HG03378 (cell line): Measurements from ENCODE around the gene MBOAT1.
A peak's percentile ranks its signal among the peaks of the same experiment; 100 is the strongest.
"Not testable (repeated sequence)": the region's sequence is repeated elsewhere in the genome, so short reads cannot be mapped to it uniquely, and the experiment has no call there.

Source experiments
- ATAC-seq: cut with Tn5 transposase; IDR thresholded peaks from one replicate; pipeline ENCODE4 v1.9.1; 2021; ENCODE audit warnings: mild to moderate bottlenecking, moderate library complexity; ENCODE audit not compliant: unreplicated experiment

MBOAT1 gene

DNA sequence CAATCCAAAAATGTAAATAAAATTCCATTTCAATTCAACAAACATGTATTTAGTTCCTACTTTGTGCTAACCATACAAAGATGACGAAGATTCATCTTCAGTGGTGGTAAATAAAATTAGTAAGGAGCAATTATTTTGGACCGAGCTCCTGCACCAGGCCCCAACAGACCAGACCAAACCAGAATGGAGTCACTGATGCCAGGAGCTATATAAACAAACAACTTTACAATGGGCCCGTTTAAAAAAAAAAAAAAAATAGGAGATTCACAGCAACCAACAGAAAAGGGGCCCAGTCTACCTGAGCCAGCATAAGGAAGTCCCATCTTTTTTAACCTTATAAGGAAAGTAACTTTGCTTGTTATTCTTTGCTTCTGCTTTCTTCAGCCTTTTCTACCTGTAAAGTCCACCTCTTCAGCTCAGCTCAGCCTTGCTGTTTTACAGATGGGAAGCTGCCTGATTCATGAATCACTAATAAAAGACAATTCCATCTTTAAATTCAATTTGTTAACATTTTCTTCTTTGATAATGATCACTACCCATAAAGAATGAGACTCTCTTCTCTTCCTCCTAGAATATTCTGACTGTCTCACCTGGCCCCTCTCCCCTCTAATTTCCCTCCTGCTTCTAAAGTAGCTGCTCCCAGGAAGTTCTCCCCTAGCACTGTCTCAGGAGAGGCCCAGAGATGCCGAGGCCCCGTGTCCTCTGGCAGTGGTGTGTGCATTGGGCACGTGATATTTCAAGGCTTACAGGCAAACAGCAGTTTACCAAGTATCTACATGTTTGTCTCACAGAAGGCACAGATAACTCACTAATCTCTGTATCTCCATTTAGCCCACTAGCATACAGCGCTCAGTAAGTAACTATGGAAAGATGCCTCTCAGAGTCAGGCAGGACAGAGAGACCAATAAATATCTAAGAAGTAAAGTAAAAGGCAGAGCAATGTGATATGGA, 8.4 kb downstream of the MBOAT1 start:
- ATAC-seq: no peak

- ATAC-seq: no peak
Measured at GRCh38 chr6:20202699-20203302, 9.5 kb downstream of the MBOAT1 start.

DNA sequence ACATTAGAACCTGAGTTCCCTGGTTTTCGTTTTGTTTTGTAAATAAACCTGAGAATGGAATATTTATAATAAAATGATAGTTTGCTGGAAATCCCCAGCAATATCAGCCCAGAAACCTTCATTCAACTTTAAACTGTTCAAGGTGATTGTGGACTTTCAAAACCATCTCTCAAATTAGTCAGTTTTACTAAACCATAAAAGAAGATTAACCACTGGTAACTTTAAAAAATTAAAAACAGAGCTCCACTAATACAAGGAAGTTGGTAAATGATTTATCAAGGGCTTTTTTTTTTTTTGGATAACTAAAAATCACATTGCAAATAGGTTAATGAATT, 10.0 kb downstream of the MBOAT1 start:
- peak; percentile 40 for ATAC-seq

DNA sequence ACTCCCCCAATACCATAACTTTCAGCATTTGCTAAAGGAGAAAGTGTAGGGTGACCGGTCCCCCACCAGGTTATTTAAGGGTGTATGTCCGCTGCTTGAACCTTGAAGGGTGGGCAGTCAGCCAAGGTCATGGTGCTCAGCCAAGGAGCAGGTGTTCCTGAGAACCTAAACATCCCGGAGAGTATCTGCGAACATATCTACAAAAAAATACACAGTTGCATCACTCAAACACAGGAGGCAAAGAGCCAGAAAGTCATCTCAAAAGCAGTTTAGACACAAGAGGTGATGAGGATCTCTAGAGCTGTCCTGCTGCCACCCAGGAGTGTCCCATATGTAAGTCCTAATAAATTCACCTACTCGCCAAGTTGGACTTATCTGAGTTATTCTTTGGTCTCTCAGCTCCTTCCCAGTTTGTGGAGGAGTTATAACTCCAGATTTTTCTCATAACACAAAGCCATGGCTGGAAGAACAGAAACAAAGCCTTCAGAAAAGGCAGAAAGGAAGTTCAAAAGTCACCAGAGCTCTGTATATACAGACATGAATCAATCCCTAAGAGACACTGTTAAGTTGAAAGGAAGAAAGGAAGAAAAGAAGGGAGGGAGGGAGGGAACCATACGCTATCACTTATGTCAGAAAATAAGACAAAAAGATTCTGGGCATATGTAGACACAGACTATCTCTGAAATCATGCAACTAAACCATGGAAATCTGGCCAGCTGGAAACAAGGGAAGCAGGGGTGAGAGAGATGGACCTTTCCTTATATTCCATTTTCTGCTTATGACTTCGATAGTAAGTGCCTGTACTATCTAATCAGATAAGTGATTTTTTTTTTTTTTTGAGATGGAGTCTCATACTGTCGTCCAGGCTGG, 11.3 kb downstream of the MBOAT1 start:
- ATAC-seq: no peak

GRCh38 chr6:20198775-20199174, 13.5 kb downstream of the MBOAT1 start:
- ATAC-seq: no peak

GRCh38 chr6:20198156-20198774, 14.0 kb downstream of the MBOAT1 start:
- no peak for ATAC-seq

DNA sequence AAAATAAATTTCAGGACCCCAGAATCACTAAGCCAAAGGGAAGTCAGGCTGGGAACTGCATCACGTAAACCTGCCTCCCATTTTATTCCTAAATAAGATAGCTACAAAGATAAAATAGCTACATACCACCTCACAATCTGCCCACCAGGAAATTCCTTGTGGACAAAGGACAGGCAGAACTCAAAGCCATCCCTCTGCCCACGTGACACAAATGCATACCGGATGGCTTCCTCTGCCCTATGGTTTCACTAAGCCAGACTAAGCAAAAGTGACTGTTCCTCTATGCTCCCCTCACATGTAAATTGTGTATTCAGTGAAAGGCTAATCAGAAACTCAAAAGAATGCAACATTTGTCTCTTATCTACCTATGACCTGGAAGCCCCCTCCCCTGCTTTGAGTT, 15.0 kb downstream of the MBOAT1 start:
- no peak for ATAC-seq

- no peak for ATAC-seq
Measured at GRCh38 chr6:20192625-20193024, 19.6 kb downstream of the MBOAT1 start.

DNA sequence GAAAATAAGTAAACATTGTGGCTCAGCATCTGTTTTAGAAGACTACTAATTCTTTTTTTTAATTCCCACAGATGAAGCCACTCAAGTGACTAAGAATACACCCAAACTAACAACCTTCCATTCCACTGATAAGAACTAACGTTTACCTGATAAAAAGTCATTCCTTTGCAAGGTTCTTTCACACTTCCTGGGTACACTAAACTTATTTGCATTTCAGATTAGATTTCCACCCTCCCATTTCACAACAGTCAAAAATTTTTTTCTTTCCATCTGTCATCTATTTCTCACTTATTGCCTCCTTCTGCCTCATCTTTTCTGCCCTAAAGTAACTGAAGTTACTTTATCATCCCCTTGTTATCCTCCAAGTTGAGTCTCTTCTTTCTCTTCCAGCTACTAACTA, 20.3 kb downstream of the MBOAT1 start:
- no peak for ATAC-seq

DNA sequence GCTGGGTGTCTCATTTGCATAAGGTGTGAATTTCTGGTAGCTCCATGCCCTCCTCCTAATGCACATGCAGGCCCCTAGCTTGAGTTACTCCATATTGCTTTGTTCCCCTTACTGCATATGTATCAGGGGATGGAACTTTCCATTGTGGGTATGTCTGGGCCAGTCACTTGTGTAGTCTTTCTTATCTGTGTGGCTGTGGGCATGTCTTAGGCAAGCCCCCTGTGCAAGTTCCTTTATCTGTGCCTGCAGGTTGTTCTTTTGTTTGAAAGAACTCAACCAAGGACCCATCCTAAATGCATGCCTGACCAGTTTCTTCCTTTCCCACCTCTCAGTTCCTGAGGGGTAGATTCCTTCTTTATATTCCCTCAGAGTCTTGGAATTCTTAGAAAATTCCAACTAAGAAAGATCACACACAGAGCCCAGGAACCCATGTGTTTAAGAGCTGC, 23.6 kb downstream of the MBOAT1 start:
- ATAC-seq: no peak

DNA sequence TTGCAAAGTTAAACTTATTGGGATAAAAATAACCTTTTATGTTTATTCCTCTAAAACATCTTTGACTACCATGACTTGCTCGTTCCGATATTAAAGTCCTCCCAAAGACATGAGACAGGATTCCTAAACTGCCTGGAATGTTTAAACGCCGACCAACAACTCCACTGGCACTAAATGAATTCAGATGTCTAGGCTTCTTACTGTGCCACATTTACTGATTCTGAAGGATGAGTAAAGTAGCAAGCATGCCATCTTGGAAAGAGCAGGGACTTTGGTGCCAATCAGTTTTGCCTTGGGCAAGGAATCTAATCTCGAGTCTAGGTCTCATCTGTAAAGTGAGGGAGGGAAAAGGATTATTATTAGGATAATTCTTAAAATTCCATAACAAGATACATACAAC, 25.3 kb downstream of the MBOAT1 start:
- no peak for ATAC-seq

DNA sequence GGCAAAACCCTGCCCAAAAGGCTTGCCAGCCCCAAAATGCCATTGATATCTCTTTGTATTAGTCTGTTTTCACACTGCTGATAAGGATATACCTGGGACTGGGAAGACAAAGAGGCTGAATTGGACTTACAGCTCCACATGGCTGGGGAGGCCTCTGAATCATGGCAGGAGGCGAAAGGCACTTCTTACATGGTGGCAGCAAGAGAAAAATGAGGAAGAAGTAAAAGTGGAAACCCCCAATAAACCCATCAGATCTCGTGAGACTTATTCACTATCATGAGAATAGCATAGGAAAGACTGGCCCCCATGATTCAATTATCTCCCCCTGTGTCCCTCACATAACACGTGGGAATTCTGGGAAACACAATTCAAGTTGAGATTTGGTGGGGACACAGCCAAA, 28.6 kb downstream of the MBOAT1 start:
- no peak for ATAC-seq

DNA sequence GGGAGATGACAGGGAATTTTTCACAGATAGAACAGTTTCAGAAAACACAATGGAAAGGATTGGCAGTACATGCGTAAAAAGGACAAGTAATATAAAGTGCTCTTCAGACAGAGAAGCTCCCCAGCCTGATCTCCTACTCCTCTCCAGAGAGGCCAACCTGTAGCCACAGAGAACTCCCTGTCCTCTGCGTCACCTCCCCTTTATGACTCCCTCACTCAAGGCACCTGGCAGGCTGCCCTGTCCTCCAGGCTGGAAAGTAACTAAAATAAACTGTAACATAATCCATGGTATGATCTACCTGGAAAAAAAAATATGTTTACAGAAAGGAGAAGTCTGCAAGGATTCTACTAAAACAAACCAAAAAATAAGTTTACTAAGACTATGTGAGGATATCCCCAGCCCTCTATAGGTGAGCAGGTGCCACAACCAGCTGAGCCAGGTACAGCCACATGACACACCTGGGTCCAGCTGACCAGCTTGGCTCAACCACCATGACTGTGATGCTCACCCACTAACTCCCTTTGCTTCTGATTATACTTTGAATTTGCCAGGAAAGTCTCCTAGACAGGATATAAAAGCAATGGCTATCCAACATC, 29.2 kb downstream of the MBOAT1 start:
- no peak for ATAC-seq

- ATAC-seq: no peak
Measured at GRCh38 chr6:20182069-20182468, 30.2 kb downstream of the MBOAT1 start.

- ATAC-seq: peak; percentile 85
Measured at GRCh38 chr6:20180935-20181334, 31.3 kb downstream of the MBOAT1 start.

DNA sequence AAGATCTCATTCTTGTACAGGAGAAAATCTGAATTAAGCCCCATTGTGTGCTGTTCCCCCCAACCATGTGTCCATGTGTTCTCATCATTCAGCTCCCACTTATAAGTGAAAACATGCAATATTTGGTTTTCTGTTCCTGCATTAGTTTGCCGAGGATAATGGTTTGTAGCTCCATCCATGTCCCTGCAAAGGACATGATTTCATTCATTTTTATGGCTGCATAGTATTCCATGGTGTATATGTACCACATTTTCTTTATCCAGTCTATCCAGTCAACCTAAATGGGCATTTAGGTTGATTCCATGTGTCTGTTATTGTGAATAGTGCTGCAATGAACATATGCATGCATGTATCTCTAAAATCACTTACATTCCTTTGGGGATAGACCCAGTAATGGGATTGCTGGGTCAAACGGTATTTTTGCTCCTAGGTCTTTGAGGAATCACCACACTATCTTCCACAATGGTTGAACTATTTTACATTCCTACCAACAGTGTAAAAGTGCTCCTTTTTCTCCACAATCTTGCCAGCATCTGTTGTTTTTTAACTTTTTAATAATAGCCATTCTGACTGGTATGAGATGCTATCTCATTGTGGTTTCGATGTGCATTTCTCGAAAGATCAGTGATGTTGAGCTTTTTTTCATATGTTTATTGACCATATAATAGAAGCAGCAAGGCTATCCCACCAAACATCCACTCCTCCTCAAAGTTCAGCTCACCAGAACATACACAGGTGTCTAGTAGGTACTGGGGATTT, 32.8 kb downstream of the MBOAT1 start:
- ATAC-seq: not testable (repeated sequence)

DNA sequence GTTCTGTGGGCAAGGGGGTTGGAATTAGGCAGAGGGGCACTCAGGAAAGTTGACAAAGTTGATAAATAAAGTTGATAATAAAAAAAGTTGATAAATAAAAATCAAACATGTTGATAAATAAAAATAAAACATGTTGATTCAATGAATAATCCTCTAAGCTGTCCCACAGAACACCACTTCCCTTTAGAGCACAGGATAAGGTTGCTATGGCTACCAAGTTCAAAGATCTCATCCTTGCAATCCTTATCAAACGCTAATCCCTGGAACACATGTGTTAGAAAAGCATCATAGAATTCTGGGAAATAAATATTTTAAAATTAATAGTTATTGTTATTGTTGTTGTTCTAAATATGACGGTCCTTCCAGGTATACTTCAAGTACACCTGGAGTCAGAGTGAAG, 33.9 kb downstream of the MBOAT1 start:
- no peak for ATAC-seq

DNA sequence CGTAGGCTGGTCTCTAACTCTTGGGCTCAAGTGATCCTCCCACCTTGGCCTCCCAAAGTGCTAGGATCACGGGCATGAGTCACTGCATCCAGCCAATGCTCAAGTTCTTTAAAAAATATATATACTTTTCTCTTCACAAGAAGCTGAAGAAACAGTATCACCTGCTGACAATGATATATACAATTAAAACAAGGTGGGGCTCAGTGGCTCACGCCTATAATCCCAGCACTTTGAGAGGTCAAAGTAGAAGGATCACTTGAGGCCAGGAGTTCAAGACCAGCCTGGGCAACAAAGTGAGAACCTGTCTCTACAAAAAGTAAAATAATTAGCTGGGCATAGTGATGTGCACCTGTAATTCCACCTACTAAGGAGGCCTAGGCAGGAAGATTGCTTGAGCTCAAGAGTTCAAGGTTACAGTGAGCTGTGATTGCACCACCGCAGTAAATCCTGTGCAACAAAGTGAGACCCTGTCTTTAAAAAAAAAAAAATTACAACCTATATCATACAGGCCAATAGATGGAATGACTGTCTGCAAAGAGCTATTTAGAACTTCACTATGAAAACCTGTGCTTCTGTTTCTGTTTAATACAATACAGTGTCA, 36.4 kb downstream of the MBOAT1 start:
- no peak for ATAC-seq
